Measurements from ENCODE around the gene RPA1.
"Not testable (repeated sequence)": the region's sequence is repeated elsewhere in the genome, so short reads cannot be mapped to it uniquely, and the experiment has no call there.

RPA1 gene

DNA sequence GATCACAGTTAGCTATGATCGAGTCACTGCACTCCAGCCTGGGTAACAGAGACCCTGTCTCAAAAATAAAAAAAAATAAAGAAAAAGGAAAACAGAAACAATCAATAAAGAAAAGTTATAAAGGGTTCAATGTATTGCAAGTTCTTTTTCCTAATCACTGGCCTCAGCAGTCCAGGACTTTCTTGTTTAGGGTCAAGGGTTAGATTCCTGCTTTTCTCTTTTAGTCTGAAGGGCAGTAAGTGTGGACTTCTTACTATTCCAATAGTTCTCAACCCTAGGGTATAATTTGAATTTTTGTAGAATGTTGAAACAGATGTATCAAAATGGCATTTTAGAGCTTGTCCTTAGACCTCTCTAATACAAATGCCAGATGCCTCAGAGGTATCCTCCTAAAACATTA lies 27.4 kb upstream of the RPA1 start:
- DNase-seq (ENCODE audit: extremely low read depth, low read depth), result no peak
- no peak for TF ChIP-seq CTCF (IDR thresholded peaks at IDR 0.05; ENCODE audit: low read depth, low read length)

DNA sequence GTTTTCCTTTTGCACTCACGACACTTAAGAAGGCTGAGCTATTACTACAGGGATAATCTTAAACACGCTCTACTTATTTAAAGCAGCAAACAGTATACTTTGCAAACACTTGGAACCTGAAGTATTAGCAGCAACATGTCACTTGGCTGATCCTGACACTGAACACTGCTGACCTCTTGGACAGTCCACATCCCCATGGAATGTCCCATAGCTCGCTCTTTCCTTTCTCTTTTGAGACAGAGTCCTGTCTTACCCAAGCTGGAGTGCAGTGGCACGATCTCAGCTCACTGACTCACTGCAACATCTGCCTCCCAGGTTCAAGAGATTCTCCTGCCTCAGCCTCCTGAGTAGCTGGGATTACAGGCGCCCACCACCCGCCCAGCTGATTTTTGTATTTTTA lies 26.5 kb upstream of the RPA1 start:
- TF ChIP-seq CTCF (IDR thresholded peaks at IDR 0.05; ENCODE audit: low read depth, low read length), result no peak
- no peak for DNase-seq (ENCODE audit: extremely low read depth, low read depth)

- TF ChIP-seq CTCF (IDR thresholded peaks at IDR 0.05; ENCODE audit: low read depth, low read length), result no peak
- no peak for DNase-seq (ENCODE audit: extremely low read depth, low read depth)
Observed at GRCh38 chr17:1807890-1808289, 21.9 kb upstream of the RPA1 start.

GRCh38 chr17:1808644-1809043 lies 21.2 kb upstream of the RPA1 start:
- TF ChIP-seq CTCF (IDR thresholded peaks at IDR 0.05; ENCODE audit: low read depth, low read length), result no peak
- DNase-seq (ENCODE audit: extremely low read depth, low read depth), result no peak

DNA sequence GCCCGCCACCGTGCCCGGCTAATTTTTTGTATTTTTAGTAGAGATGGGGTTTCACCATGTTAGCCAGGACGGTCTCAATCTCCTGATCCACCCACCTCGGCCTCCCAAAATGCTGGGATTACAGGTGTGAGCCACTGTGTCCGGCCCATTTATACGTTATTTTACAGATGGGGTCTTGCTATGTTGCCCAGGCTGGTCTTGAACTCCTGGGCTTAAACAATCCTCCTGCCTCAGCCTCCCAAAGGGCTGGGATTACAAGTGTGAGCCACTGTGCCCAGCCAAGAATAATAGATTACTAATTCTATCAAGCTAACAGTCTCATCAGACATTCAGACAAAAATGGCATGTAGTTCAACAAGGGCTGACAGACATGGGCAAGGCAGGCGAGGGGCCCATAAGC lies 20.0 kb upstream of the RPA1 start:
- not testable (repeated sequence) for DNase-seq (ENCODE audit: extremely low read depth, low read depth)

DNA sequence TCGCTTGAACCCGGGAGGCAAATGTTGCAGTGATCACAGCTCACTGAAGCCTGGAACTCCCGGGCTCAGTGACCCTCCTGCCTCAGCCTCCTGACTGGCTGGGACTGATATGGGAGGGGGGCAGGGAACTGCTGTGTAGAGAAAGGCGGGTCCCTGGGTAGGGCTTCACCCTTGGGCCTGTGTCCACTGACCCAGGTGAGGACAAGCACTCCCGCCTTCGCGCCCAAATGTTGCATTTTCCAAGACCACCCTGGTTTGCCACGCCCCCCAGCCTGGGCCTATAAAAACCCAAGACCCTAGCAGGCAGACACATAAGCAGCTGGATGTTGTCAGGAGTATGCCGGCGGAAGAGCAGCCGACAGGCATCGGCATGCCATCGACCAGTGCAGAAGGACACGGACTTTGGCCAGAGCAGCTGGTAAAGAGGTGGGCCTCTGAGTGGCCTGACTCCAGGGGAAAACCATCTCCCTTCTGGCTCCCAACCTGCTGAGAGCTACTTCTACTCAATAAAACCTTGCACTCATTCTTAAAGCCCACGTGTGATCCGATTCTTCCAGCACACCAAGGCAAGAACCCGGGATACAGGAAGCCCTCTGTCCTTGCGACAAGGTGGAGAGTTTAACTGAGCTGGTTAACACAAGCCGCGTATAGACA lies 19.2 kb upstream of the RPA1 start:
- TF ChIP-seq CTCF (IDR thresholded peaks at IDR 0.05; ENCODE audit: low read depth, low read length), result no peak
- DNase-seq (ENCODE audit: extremely low read depth, low read depth), result no peak

DNA sequence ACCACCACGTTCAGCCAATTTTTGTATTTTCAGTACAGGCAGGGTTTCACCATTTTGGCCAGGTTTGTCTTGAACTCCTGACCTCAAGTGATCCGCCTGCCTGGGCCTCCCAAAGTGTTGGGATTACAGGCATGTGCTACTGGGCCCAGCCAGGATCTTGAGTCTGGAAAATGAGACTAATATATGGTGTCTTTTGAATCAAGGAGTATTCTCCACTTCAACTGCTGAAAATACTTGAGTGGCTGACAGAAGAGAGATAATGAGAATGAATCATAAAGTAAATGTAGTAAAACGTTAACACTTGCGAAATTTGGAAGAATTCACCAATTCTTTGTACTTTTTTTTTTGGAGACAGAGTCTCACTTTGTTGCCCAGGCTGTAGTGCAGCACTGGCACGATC lies 16.7 kb upstream of the RPA1 start:
- TF ChIP-seq CTCF (IDR thresholded peaks at IDR 0.05; ENCODE audit: low read depth, low read length), result no peak
- DNase-seq (ENCODE audit: extremely low read depth, low read depth), result no peak

- TF ChIP-seq CTCF (IDR thresholded peaks at IDR 0.05; ENCODE audit: low read depth, low read length), result no peak
- no peak for DNase-seq (ENCODE audit: extremely low read depth, low read depth)
Observed at GRCh38 chr17:1820528-1821252, 9.1 kb upstream of the RPA1 start.

Data from AG09319 (cell line).